GM03348 (cell line): Measurements from ENCODE around the gene FKBP14.
"Not testable (repeated sequence)": the region's sequence is repeated elsewhere in the genome, so short reads cannot be mapped to it uniquely, and the experiment has no call there.

Experiments used
- DNase-seq: peaks from one replicate; pipeline ENCODE4 v3.0.0; 2012; ENCODE audit warnings: low spot score

Gene FKBP14

GRCh38 chr7:29989257-29989995 lies 37.1 kb downstream of the FKBP14 start, which contains the start of gene SCRN1:
TSS of gene SCRN1 (minus strand) at chr7:29989801. CDS start at chr7:29969067, 20,734 bp downstream.
- DNase-seq, result peak; percentile 90

GRCh38 chr7:29988424-29989256 lies 37.9 kb downstream of the FKBP14 start:
- DNase-seq, result peak; percentile 68

- peak; percentile 84 for DNase-seq
These were observed 38.6 kb downstream of the FKBP14 start for GRCh38 chr7:29987811-29988317.

- no peak for DNase-seq
These were observed 39.4 kb downstream of the FKBP14 start for GRCh38 chr7:29987083-29987482.

GRCh38 chr7:29980151-29980550 lies 46.4 kb downstream of the FKBP14 start:
- no peak for DNase-seq

GRCh38 chr7:29977886-29978651 lies 48.4 kb downstream of the FKBP14 start:
- no peak for DNase-seq

- no peak for DNase-seq
These were observed 49.7 kb downstream of the FKBP14 start for GRCh38 chr7:29976673-29977415.

GRCh38 chr7:29976266-29976665 lies 50.2 kb downstream of the FKBP14 start:
- no peak for DNase-seq

- no peak for DNase-seq
These were observed 50.9 kb downstream of the FKBP14 start for GRCh38 chr7:29975561-29975960.

- DNase-seq, result no peak
These were observed 52.2 kb downstream of the FKBP14 start for GRCh38 chr7:29974286-29974685.

GRCh38 chr7:29972315-29972669 lies 54.2 kb downstream of the FKBP14 start:
- no peak for DNase-seq

GRCh38 chr7:29971566-29972314 lies 54.8 kb downstream of the FKBP14 start:
- DNase-seq, result no peak

- no peak for DNase-seq
These were observed 56.3 kb downstream of the FKBP14 start for GRCh38 chr7:29970158-29970557.

- DNase-seq, result no peak
These were observed 56.8 kb downstream of the FKBP14 start for GRCh38 chr7:29969738-29970137.

- DNase-seq, result no peak
These were observed 57.7 kb downstream of the FKBP14 start for GRCh38 chr7:29968683-29969395.

GRCh38 chr7:29965030-29965429 lies 61.5 kb downstream of the FKBP14 start:
- no peak for DNase-seq

- no peak for DNase-seq
These were observed 64.5 kb downstream of the FKBP14 start for GRCh38 chr7:29962035-29962434.

- not testable (repeated sequence) for DNase-seq
These were observed 64.9 kb downstream of the FKBP14 start for GRCh38 chr7:29961611-29962010.
